HepG2 (cell line): ENCODE measurements around the gene SNAPC4. TPM values are rescaled to one million over a fixed set of nuclear protein-coding genes. Genes with fewer than 3 reads are reported as not detected.

Experiments used
- ASH2L ChIP-seq: fragments of 300-600, 200-600 bp; sonication (generic); IDR thresholded peaks from 2 replicates; pipeline ENCODE4 v1.7.0; 2017; ENCODE audit warnings: low read depth, mild to moderate bottlenecking, moderate library complexity, mixed read lengths, low read length; ENCODE audit not compliant: insufficient read length
- ATAD3A ChIP-seq: sonication (generic); formaldehyde crosslinking; IDR thresholded peaks from 2 replicates; pipeline ENCODE4 v1.4.0; 2020; ENCODE audit warnings: missing genetic modification reagents
- ATF1 ChIP-seq: IDR thresholded peaks from 2 replicates; pipeline ENCODE4 v1.6.1; 2016; ENCODE audit warnings: mild to moderate bottlenecking, control low read depth
- CBX5 ChIP-seq: sonication (generic); formaldehyde crosslinking; IDR thresholded peaks from 2 replicates; pipeline ENCODE4 v1.4.0; 2020; ENCODE audit warnings: missing genetic modification reagents, borderline replicate concordance
- EP300 ChIP-seq, 3 experiments: sonication (generic) in 1 of 3; formaldehyde crosslinking in 1 of 3; IDR thresholded peaks; 2 replicates each; pipeline versions ENCODE4 v1.5.1 to v1.6.1; 2011 to 2020; ENCODE audit warnings: low read depth in 2 of 3, low read length in 2 of 3, borderline replicate concordance in 1 of 3, improper control_type of control experiment in 1 of 3, mild to moderate bottlenecking in 1 of 3, missing genetic modification reagents in 1 of 3, moderate library complexity in 1 of 3
- ERF ChIP-seq: IDR thresholded peaks from 2 replicates; pipeline ENCODE4 v1.6.1; 2018; ENCODE audit warnings: missing biosample characterization, missing genetic modification reagents
- FIP1L1 ChIP-seq: fragments of 200-400 bp; formaldehyde crosslinking; IDR thresholded peaks from 2 replicates; pipeline ENCODE4 v1.6.1; 2018; ENCODE audit warnings: low read depth, mild to moderate bottlenecking, low read length, moderate library complexity, borderline replicate concordance; ENCODE audit not compliant: insufficient read depth
- IKZF5 ChIP-seq: IDR thresholded peaks from 2 replicates; pipeline ENCODE4 v1.6.1; 2018; ENCODE audit warnings: missing genetic modification reagents, mild to moderate bottlenecking, missing compliant biosample characterization
- IRF1 ChIP-seq: sonication (generic); formaldehyde crosslinking; IDR thresholded peaks from 2 replicates; pipeline ENCODE4 v1.4.0; 2020; ENCODE audit warnings: low read depth, mild to moderate bottlenecking, missing genetic modification reagents
- KLF6 ChIP-seq: IDR thresholded peaks from 2 replicates; pipeline ENCODE4 v1.8.0; 2016; ENCODE audit warnings: missing biosample characterization, missing genetic modification reagents
- MXD4 ChIP-seq: IDR thresholded peaks from 2 replicates; pipeline ENCODE4 v1.6.1; 2016; ENCODE audit warnings: mild to moderate bottlenecking, missing biosample characterization, missing genetic modification reagents
- NFE2 ChIP-seq: sonication (generic); formaldehyde crosslinking; IDR thresholded peaks from 2 replicates; pipeline ENCODE4 v1.4.0; 2020; ENCODE audit warnings: missing genetic modification reagents
- POLR2AphosphoS5 ChIP-seq: IDR thresholded peaks from 2 replicates; pipeline ENCODE4 v1.6.1; 2012; ENCODE audit warnings: low read depth, low read length
- RBAK ChIP-seq: sonication (generic); formaldehyde crosslinking; IDR thresholded peaks from 2 replicates; pipeline ENCODE4 v1.5.1; 2020; ENCODE audit warnings: mild to moderate bottlenecking, missing genetic modification reagents
- SRSF1 ChIP-seq: fragments of 200-400 bp; formaldehyde crosslinking; optimal IDR thresholded peaks from 2 replicates; pipeline ENCODE3; 2017; ENCODE audit warnings: mild to moderate bottlenecking, low read depth, low read length, moderate library complexity
- SUZ12 ChIP-seq: fragments of 150-350 bp; IDR thresholded peaks from 2 replicates; pipeline ENCODE4 v1.6.1; 2014; ENCODE audit warnings: low read depth, low read length
- SYNCRIP ChIP-seq: fragments of 200-400 bp; formaldehyde crosslinking; IDR thresholded peaks from 2 replicates; pipeline ENCODE4 v1.6.1; 2018; ENCODE audit warnings: mild to moderate bottlenecking, low read depth, low read length; ENCODE audit not compliant: insufficient read depth
- U2AF2 ChIP-seq: fragments of 200-400 bp; formaldehyde crosslinking; IDR thresholded peaks from 2 replicates; pipeline ENCODE4 v1.6.1; 2017; ENCODE audit warnings: low read depth, mild to moderate bottlenecking, low read length
- ZBTB44 ChIP-seq: sonication (generic); formaldehyde crosslinking; IDR thresholded peaks from 2 replicates; pipeline ENCODE4 v1.4.0; 2020; ENCODE audit warnings: missing genetic modification reagents
- ZC3H4 ChIP-seq: sonication (generic); formaldehyde crosslinking; IDR thresholded peaks from 2 replicates; pipeline ENCODE4 v1.4.0; 2020; ENCODE audit warnings: missing genetic modification reagents, borderline replicate concordance
- ZFP36L2 ChIP-seq: sonication (generic); formaldehyde crosslinking; IDR thresholded peaks from 2 replicates; pipeline ENCODE4 v1.4.0; 2020; ENCODE audit warnings: missing genetic modification reagents
- ZKSCAN8 ChIP-seq: IDR thresholded peaks from 2 replicates; pipeline ENCODE4 v1.6.1; 2016; ENCODE audit warnings: borderline replicate concordance, missing genetic modification reagents, missing compliant biosample characterization
- ZNF124 ChIP-seq: sonication (generic); formaldehyde crosslinking; IDR thresholded peaks from 2 replicates; pipeline ENCODE4 v1.4.0; 2020; ENCODE audit warnings: missing genetic modification reagents
- ZNF143 ChIP-seq: sonication (generic); formaldehyde crosslinking; IDR thresholded peaks from 2 replicates; pipeline ENCODE4 v1.4.0; 2020; ENCODE audit warnings: missing genetic modification reagents
- ZNF225 ChIP-seq: sonication (generic); formaldehyde crosslinking; IDR thresholded peaks from 2 replicates; pipeline ENCODE4 v1.4.0; 2020; ENCODE audit warnings: mild to moderate bottlenecking, missing genetic modification reagents
- ZNF501 ChIP-seq: sonication (generic); formaldehyde crosslinking; IDR thresholded peaks from 2 replicates; pipeline ENCODE4 v1.5.1; 2020; ENCODE audit warnings: mild to moderate bottlenecking, moderate library complexity, missing genetic modification reagents
- ZNF772 ChIP-seq: sonication (generic); formaldehyde crosslinking; IDR thresholded peaks from 2 replicates; pipeline ENCODE4 v1.5.0; 2020; ENCODE audit warnings: mild to moderate bottlenecking, missing genetic modification reagents
- ZNF792 ChIP-seq: IDR thresholded peaks from 2 replicates; pipeline ENCODE4 v1.6.1; 2016
- polyA plus RNA-seq, 8 experiments: library from polyadenylated mRNA; depleted of rRNA in 3 of 8; stranded (reverse) in 7 of 8; unstranded in 1 of 8; fragments of >200 nt; fragmentation: Illumina TruSeq in 4 of 8; extraction: Trizol in 4 of 8; gene quantifications; 2 replicates each; pipeline versions ENCODE4 v1.2.1 to v1.2.3, GENCODE V29; 2011 to 2016; ENCODE audit warnings: low read depth in 4 of 8, missing spikeins in 1 of 8, mixed read lengths in 1 of 8; ENCODE audit not compliant: insufficient read depth in 1 of 8
- total RNA-seq, 5 experiments: library from RNA; depleted of rRNA; stranded (reverse); fragments of >200 nt; fragmentation: Illumina TruSeq; extraction: Trizol; gene quantifications; 2 replicates each; pipeline ENCODE4 v1.2.3, GENCODE V29; 2016; ENCODE audit warnings: low read depth in 1 of 5

The SNAPC4 gene
- total and polyA plus RNA-seq, 2 of the 13 experiments (the other 11 are each of a cell fraction or from before 2014, with no cell fraction given) = 2.0 to 6.0 TPM

GRCh38 chr9:136354592-136355085 lies 45.3 kb downstream of the SNAPC4 start (continued):
- TF ChIP-seq ZKSCAN8 (CRISPR knock-in tag) (no peak; the same call in 1 of the 2 replicates), ASH2L (no peak), NFE2 (CRISPR knock-in tag) (no peak), SYNCRIP (no peak), ZNF225 (CRISPR knock-in tag) (no peak), POLR2AphosphoS5 (no peak), ZC3H4 (CRISPR knock-in tag) (no peak), SRSF1 (no peak), ERF (no peak), CBX5 (CRISPR knock-in tag) (no peak), U2AF2 (no peak), RBAK (CRISPR knock-in tag) (no peak), KLF6 (CRISPR knock-in tag) (0 out of 2 replicates have a peak, but pooled peaks have one; percentile 42), IKZF5 (CRISPR knock-in tag) (no peak), IRF1 (CRISPR knock-in tag) (no peak), ZNF501 (CRISPR knock-in tag) (0 out of 2 replicates have a peak, but pooled peaks have one; percentile 12), ATF1 (CRISPR knock-in tag) (no peak), ZFP36L2 (CRISPR knock-in tag) (no peak), ZNF772 (CRISPR knock-in tag) (0 out of 2 replicates have a peak, but pooled peaks have one; percentile 10), ZNF124 (CRISPR knock-in tag) (no peak), MXD4 (no peak), SUZ12 (no peak), FIP1L1 (no peak), EP300 (IDR thresholded peaks at IDR 0.05; ENCODE audit: low read depth in 2 of 2, low read length in 2 of 2) (no peak), EP300 (CRISPR knock-in tag; IDR thresholded peaks at IDR 0.05; ENCODE audit: borderline replicate concordance) (no peak), ATAD3A (CRISPR knock-in tag) (no peak), ZNF792 (CRISPR knock-in tag) (no peak), ZBTB44 (no peak), ZNF143 (CRISPR knock-in tag) (no peak)
